ENCODE results near the gene SH3BP5L. TPM values are rescaled to one million over a fixed set of nuclear protein-coding genes. Genes with fewer than 3 reads are reported as not detected.

The SH3BP5L gene
- total RNA-seq, 6 experiments from 2014 or later = 9.8 to 13.1 (median 12.4) TPM

DNA sequence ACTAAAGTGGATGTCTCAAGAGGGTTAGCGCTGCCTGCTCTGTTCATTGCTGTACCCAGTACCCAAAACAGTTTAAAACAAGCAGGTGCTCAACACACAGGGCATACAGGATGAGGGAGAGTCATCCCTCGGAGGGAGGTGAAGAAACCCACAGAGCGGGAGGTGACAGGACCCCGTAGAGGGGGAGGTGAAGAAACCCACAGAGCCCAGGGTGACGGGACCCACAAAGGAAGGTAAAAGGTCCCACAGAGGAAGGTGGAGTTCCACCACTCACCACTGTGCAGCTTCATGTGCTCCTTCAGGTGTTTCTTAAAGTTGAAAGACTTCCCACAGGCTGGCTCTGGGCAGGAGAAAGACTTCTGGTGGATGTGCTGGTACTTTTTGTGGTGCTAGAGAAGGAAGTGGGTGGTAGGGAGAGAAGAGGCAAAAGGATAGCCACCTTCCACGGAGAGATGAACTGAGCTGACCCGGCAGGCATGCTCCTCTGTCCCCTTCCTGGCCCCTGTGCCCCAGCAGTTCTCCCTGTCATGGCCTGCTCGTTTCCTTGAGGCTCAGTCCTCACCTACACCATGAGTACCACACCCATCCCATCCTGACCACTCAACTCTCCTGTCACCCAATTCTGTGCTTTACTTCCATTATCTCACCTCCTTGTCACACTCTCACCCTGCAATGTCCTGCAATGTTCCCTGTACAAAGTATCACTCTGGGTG, 28.1 kb upstream of the SH3BP5L start:
- ATAC-seq = no peak
- no peak for TF ChIP-seq POLR2A (IDR thresholded peaks at IDR 0.05)
- Histone ChIP-seq H3K27ac (no peak overlapping the region), H3K36me3 (peaks cover 0 to 11% (median 5%) of the 10 kb centered on the region in 4 donors), H3K27me3 (no peaks in the 10 kb centered on the region), H3K4me3 (no peak overlapping the region), H3K4me1 (peaks cover 0 to 7% (median 0%) of the 10 kb centered on the region in 4 donors), H3K9me3 (no peaks in the 10 kb centered on the region)
- 72% methylated on average over 6 of the region's 8 CpGs for WGBS (ENCODE audit: insufficient coverage, low coverage, low lambda C conversion rate, missing lambda C conversion rate)
- no peak for DNase-seq
- intact Hi-C loops (cut with DNase I) = no loop called here

DNA sequence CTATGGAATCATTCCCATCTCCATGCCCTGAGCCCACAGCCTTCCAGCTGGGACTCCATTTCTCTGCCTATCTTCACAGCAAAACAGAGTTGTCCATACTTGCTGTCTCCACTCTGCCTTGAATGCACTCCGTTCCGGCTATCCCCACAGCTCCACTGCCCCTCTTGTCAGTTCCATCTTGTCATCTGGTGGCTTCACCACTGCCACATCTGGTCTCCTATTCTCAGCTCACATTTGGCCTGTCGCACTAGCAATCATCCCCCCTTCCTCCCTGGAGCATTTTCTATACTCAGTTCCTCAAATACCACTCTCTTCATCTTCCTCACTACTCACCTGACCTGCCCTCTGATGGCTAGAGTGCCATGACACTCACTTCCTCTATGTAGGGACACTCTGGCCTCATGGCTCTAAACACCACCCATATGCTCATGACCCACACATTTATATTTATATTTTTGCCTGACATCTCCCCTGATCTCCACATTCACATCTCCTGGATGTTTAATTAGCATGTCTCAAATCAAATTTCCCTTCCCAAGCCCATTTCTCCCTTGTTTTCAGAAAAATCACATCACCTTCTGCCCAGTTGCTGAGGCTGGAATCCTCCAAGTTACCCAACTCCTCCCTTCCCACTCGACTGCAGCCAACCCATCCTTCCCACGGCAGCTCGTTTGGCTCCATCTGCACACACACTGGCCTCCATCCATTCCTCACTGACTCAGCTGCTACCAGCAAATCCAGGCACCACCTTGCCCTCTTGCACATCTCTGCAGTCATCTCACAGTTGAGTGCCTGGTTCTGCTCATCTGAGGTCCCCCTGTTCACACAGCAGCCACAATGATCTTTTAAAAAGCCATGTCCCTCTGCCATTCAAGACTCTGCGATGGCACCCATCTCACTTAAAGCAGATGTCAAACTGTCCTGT, 27.0 kb upstream of the SH3BP5L start:
- TF ChIP-seq, protein P1, sequence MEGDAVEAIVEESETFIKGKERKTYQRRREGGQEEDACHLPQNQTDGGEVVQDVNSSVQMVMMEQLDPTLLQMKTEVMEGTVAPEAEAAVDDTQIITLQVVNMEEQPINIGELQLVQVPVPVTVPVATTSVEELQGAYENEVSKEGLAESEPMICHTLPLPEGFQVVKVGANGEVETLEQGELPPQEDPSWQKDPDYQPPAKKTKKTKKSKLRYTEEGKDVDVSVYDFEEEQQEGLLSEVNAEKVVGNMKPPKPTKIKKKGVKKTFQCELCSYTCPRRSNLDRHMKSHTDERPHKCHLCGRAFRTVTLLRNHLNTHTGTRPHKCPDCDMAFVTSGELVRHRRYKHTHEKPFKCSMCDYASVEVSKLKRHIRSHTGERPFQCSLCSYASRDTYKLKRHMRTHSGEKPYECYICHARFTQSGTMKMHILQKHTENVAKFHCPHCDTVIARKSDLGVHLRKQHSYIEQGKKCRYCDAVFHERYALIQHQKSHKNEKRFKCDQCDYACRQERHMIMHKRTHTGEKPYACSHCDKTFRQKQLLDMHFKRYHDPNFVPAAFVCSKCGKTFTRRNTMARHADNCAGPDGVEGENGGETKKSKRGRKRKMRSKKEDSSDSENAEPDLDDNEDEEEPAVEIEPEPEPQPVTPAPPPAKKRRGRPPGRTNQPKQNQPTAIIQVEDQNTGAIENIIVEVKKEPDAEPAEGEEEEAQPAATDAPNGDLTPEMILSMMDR (IDR thresholded peaks at IDR 0.05) = no peak
- no peak for TF ChIP-seq POLR2A (IDR thresholded peaks at IDR 0.05)

DNA sequence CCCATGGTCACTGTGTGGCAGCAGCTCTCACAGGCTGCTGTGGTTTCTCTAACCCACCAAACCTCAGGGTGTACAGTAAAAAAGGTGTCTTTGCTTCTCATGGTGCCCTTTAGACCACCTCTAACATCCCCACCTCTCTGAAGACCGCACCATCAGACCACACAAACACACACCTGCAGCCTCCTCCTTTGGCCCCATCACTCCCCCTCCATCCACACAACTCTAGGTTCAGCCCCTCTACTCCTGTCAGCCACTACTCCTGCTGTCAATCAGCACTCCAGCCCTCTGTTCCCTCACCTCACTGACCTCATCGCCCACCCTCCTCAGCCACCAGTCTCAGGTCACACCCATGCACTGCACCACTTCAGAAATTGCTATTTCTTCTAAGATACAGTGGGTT, 25.7 kb upstream of the SH3BP5L start:
- H3K27me3 ChIP-seq = no peaks in the 10 kb centered on the region
- no peak for ATAC-seq
- H3K4me3 ChIP-seq = no peak overlapping the region
- no peak for DNase-seq
- TF ChIP-seq POLR2A (IDR thresholded peaks at IDR 0.05) = no peak
- TF ChIP-seq, protein P1 (IDR thresholded peaks at IDR 0.05) = no peak
- H3K4me1 ChIP-seq = no peaks in the 10 kb centered on the region
- intact Hi-C loops (cut with DNase I) = no loop called here
- 83% methylated on average over 2 of the region's 2 CpGs for WGBS (ENCODE audit: insufficient coverage, low coverage, low lambda C conversion rate, missing lambda C conversion rate)
- H3K36me3 ChIP-seq = peaks cover 0 to 34% (median 8%) of the 10 kb centered on the region in 4 donors
- H3K27ac ChIP-seq = no peak overlapping the region
- no peaks in the 10 kb centered on the region for H3K9me3 ChIP-seq

More for the DNA sequence above, 27.0 kb upstream of the SH3BP5L start:
- Histone ChIP-seq H3K27ac (no peak overlapping the region), H3K27me3 (no peaks in the 10 kb centered on the region), H3K4me3 (no peak overlapping the region), H3K36me3 (peaks cover 0 to 22% (median 8%) of the 10 kb centered on the region in 4 donors), H3K9me3 (no peaks in the 10 kb centered on the region), H3K4me1 (peaks cover 0 to under 1% (median 0%) of the 10 kb centered on the region in 4 donors)
- DNase-seq (no peak), ATAC-seq (no peak)
- WGBS (ENCODE audit: insufficient coverage, low coverage, low lambda C conversion rate, missing lambda C conversion rate) = 84% methylated on average over 7 of the region's 7 CpGs
- intact Hi-C loops (cut with DNase I) = no loop called here

DNA sequence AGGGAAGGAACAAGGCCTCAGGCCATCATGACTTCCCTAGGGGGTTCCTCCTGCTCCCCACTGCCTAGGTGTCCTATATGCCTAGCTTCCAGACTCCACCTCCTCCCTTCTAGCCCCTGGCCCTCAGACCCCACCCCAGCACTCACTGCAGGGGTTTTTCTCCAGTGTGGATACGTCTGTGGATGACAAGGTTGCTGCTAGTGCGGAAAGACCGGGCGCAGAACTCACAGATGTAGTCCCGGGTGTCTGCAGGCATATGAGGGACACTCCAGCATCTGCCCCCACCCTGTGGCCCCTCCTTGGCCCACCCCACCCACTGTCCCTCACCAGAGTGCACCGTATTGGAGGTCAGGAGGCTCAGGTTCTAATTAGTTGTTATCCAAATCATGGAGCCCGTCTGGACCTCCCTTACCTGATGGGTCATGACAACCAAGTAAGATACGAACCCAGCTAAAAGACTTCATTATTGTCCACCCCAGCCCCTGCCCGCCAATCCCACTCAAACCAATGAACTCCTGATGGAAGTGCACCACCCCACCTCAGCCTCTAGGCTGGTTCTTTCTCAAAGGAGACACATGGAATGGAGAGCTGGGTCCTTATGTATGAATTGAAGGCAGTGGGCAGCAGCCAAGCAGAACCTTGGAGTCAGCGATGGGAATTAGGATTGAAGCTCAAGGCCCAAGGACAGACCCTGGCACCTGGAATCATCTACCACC, 25.0 kb upstream of the SH3BP5L start:
- intact Hi-C loops (cut with DNase I) = no loop called here
- Histone ChIP-seq H3K4me1 (no peaks in the 10 kb centered on the region), H3K9me3 (no peaks in the 10 kb centered on the region), H3K27me3 (no peaks in the 10 kb centered on the region), H3K4me3 (no peak overlapping the region), H3K27ac (no peak overlapping the region), H3K36me3 (peaks cover 0 to 41% (median 9%) of the 10 kb centered on the region in 4 donors)
- TF ChIP-seq POLR2A (IDR thresholded peaks at IDR 0.05) = no peak
- TF ChIP-seq, protein P1 (IDR thresholded peaks at IDR 0.05) = no peak
- ATAC-seq = peak in 1 of 4 donors; percentile 2
- WGBS (ENCODE audit: insufficient coverage, low coverage, low lambda C conversion rate, missing lambda C conversion rate) = 88% methylated on average over 8 of the region's 10 CpGs
- no peak for DNase-seq
